B cell (primary cell): ENCODE results near the gene HPCA.

Source experiments
- EZH2 ChIP-seq: IDR thresholded peaks from 2 replicates; pipeline ENCODE4 v1.6.1; 2012; ENCODE audit warnings: borderline replicate concordance, low read depth, mild to moderate bottlenecking, moderate library complexity, low read length; ENCODE audit not compliant: insufficient read depth, poor library complexity, severe bottlenecking
- TF ChIP-seq, protein P1 (sequence below): fragments of 200-600 bp; IDR thresholded peaks from one replicate; pipeline ENCODE4 v1.8.0; 2022; ENCODE audit warnings: antibody characterized with exemption, mild to moderate bottlenecking

DNA sequence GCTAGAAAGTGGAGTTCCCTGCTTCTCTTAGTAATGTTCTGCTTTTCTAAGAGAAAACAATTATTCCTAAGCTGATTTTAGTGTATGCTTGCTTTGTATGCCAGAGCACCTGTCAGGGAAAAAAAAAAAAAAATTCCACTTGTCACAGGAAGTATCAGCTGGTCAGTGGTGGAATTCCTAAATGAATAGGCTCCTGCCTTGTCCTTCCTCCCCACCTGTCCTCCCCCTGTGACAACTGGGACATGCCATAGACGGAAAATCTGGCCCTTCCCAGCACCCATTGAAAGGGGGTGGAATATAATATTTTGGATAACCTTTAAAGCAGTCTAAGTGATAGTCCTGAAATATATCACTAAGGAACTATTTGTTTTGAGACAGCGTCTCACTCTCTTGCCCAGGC, 26.4 kb upstream of the HPCA start:
- TF ChIP-seq, protein P1, sequence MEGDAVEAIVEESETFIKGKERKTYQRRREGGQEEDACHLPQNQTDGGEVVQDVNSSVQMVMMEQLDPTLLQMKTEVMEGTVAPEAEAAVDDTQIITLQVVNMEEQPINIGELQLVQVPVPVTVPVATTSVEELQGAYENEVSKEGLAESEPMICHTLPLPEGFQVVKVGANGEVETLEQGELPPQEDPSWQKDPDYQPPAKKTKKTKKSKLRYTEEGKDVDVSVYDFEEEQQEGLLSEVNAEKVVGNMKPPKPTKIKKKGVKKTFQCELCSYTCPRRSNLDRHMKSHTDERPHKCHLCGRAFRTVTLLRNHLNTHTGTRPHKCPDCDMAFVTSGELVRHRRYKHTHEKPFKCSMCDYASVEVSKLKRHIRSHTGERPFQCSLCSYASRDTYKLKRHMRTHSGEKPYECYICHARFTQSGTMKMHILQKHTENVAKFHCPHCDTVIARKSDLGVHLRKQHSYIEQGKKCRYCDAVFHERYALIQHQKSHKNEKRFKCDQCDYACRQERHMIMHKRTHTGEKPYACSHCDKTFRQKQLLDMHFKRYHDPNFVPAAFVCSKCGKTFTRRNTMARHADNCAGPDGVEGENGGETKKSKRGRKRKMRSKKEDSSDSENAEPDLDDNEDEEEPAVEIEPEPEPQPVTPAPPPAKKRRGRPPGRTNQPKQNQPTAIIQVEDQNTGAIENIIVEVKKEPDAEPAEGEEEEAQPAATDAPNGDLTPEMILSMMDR: no peak
- TF ChIP-seq EZH2: no peak
